CD4-positive, CD25-positive, alpha-beta regulatory T cell (primary cell): Measurements from ENCODE around the gene ABCA2. TPM values are rescaled to one million over a fixed set of nuclear protein-coding genes. Genes with fewer than 3 reads are reported as not detected.

ENCODE experiments used
- ATAC-seq, 2 donors: fragments of 150-1000 bp; cut with Tn5 transposase; one replicate each; pipeline ENCODE4 v1.10.0; 2021; ENCODE audit warnings: low read depth in 2 of 2, moderate number of reproducible peaks in 2 of 2, moderate library complexity in 1 of 2
- DNase-seq, 3 donors: peaks; one replicate each; pipeline versions ENCODE4 v3.0.0 to v3.0.0-alpha.2; 2012 to 2022; ENCODE audit warnings: mixed read lengths in 1 of 3
- H3K27ac ChIP-seq: one replicate; pipeline ENCODE4 v1.7.0; 2013; ENCODE audit warnings: mild to moderate bottlenecking, low read length; ENCODE audit not compliant: insufficient read depth, poor library complexity, severe bottlenecking
- H3K27me3 ChIP-seq: one replicate; pipeline ENCODE4 v1.7.0; 2013; ENCODE audit warnings: low read length; ENCODE audit not compliant: control insufficient read depth, insufficient read depth
- H3K36me3 ChIP-seq: one replicate; pipeline ENCODE4 v1.7.0; 2013; ENCODE audit warnings: mild to moderate bottlenecking, low read length, moderate library complexity; ENCODE audit not compliant: control insufficient read depth, insufficient read depth
- H3K4me1 ChIP-seq: 2 replicates; pipeline ENCODE4 v1.7.0; 2013; ENCODE audit warnings: mild to moderate bottlenecking, low read length; ENCODE audit not compliant: insufficient read depth, control insufficient read depth, poor library complexity, severe bottlenecking
- H3K4me3 ChIP-seq: one replicate; pipeline ENCODE4 v1.7.0; 2013; ENCODE audit warnings: low read depth, mild to moderate bottlenecking, low read length, moderate library complexity
- H3K9me3 ChIP-seq, 2 experiments: 1 replicate in 1 of 2; 2 replicates in 1 of 2; pipeline ENCODE4 v1.7.0; 2013; ENCODE audit warnings: low read length in 2 of 2, mild to moderate bottlenecking in 1 of 2, moderate library complexity in 1 of 2; ENCODE audit not compliant: control insufficient read depth in 2 of 2
- H3K27ac Mint-ChIP-seq, 3 donors: one replicate each; pipeline ENCODE4 v1.8.0; 2020 to 2022; ENCODE audit warnings: mild to moderate bottlenecking in 3 of 3, mixed read lengths in 3 of 3, moderate library complexity in 2 of 3
- H3K27me3 Mint-ChIP-seq: one replicate; pipeline ENCODE4 v1.8.0; 2022; ENCODE audit warnings: mild to moderate bottlenecking, mixed read lengths
- H3K36me3 Mint-ChIP-seq: one replicate; pipeline ENCODE4 v1.8.0; 2020; ENCODE audit warnings: mixed read lengths
- H3K4me1 Mint-ChIP-seq, 4 donors: one replicate each; pipeline ENCODE4 v1.8.0; 2020 to 2022; ENCODE audit warnings: mixed read lengths in 4 of 4, mild to moderate bottlenecking in 1 of 4
- H3K4me3 Mint-ChIP-seq, 4 donors: one replicate each; pipeline ENCODE4 v1.8.0; 2020 to 2022; ENCODE audit warnings: mild to moderate bottlenecking in 4 of 4, mixed read lengths in 4 of 4, moderate library complexity in 3 of 4
- H3K9me3 Mint-ChIP-seq, 7 donors: one replicate each; pipeline ENCODE4 v1.8.0; 2020 to 2022; ENCODE audit warnings: mixed read lengths in 7 of 7, mild to moderate bottlenecking in 3 of 7, moderate library complexity in 2 of 7
- polyA plus RNA-seq, 4 donors: library from polyadenylated mRNA; unstranded; fragments of 300-500 nt; fragmentation: Illumina TruSeq; gene quantifications; one replicate each; pipeline ENCODE4 v1.2.3, GENCODE V29; 2021
- total RNA-seq: library from RNA; stranded (reverse); gene quantifications from one replicate; pipeline ENCODE4 v1.2.3, GENCODE V29; 2022

ABCA2 gene
- total and polyA plus RNA-seq, 5 donors from 2014 or later: 3.8 to 135 (median 4.5) TPM

DNA sequence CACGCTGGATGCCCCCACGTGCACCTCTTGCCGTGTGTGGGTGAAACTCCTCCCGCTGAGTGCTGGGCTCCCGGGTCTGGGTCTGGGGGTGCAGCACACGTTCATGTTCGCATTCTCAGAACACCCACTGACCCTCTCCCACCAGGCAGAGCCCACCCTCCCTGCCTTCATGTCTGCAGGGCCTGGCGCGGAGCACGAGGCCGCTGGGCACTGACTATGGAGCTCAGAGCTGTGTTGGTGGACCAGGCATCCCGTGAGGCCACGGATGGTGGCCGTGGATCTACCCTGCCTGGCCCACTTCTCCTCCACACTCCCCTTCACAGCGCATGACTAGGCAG is 67.1 kb downstream of the ABCA2 start:
- H3K36me3 Mint-ChIP-seq: no peaks in the 10 kb centered on the region
- no peaks in the 10 kb centered on the region for H3K27me3 ChIP-seq
- H3K4me1 ChIP-seq: peaks cover 52% of the 10 kb centered on the region
- peaks cover 0 to 19% (median 9%) of the 10 kb centered on the region in 4 donors for H3K4me1 Mint-ChIP-seq
- DNase-seq: no peak
- no peak overlapping the region for H3K27ac ChIP-seq
- peaks cover 0 to 2% (median 0%) of the 10 kb centered on the region in 7 donors for H3K9me3 Mint-ChIP-seq
- no peak overlapping the region for H3K4me3 ChIP-seq
- H3K27me3 Mint-ChIP-seq: no peaks in the 10 kb centered on the region
- no peak overlapping the region for H3K4me3 Mint-ChIP-seq
- H3K36me3 ChIP-seq: no peaks in the 10 kb centered on the region
- H3K27ac Mint-ChIP-seq: no peak overlapping the region
- no peaks in the 10 kb centered on the region for H3K9me3 ChIP-seq
- no peak for ATAC-seq

DNA sequence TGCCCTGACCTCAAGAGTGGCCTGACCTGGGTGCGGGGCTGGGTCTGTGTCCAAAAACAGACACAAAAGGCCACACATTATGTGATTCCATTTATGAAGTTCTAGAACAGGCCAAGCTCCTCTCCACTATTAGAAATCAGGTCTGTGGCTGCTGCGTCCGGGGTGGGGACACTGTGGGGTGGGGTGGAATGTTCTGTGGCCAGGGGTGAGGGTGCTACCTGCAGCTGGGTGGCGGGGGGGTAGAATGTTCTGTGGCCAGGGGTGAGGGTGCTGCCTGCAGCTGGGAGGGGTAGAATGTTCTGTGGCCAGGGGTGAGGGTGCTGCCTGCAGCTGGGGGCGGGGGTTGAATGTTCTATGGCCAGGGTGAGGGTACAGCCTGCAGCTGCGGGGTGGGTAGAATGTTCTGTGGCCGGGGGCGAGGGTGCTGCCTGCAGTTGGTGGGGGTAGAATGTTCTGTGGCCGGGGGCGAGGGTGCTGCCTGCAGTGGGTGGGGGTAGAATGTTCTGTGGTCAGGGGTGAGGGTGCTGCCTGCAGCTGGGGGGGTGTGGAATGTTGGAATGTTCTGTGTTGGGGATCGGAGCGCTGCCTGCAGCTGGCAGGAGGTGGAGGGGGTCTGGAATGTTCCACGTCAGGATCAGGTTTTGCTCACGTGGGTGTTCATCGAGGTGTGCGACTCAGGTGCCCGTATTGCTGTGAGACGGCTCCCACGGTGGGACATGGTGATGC is 67.7 kb downstream of the ABCA2 start:
- Mint-ChIP-seq H3K27ac (peak overlapping the region in 2 of 3 donors; percentile 72 to 93), H3K4me3 (peak overlapping the region in 3 of 4 donors; percentile 41 to 85 (median 63)), H3K9me3 (peaks cover 0 to 2% (median 0%) of the 10 kb centered on the region in 7 donors), H3K36me3 (no peaks in the 10 kb centered on the region), H3K4me1 (peaks cover 0 to 14% (median 4%) of the 10 kb centered on the region in 4 donors), H3K27me3 (peaks cover under 1% of the 10 kb centered on the region)
- Histone ChIP-seq H3K9me3 (no peaks in the 10 kb centered on the region), H3K36me3 (no peaks in the 10 kb centered on the region), H3K27ac (peak overlapping the region; percentile 15), H3K4me1 (peaks cover 47% of the 10 kb centered on the region), H3K27me3 (no peaks in the 10 kb centered on the region), H3K4me3 (no peak overlapping the region)
- ATAC-seq (peak in 1 of 2 donors; percentile 45), DNase-seq (peak in 1 of 3 donors; percentile 78)

DNA sequence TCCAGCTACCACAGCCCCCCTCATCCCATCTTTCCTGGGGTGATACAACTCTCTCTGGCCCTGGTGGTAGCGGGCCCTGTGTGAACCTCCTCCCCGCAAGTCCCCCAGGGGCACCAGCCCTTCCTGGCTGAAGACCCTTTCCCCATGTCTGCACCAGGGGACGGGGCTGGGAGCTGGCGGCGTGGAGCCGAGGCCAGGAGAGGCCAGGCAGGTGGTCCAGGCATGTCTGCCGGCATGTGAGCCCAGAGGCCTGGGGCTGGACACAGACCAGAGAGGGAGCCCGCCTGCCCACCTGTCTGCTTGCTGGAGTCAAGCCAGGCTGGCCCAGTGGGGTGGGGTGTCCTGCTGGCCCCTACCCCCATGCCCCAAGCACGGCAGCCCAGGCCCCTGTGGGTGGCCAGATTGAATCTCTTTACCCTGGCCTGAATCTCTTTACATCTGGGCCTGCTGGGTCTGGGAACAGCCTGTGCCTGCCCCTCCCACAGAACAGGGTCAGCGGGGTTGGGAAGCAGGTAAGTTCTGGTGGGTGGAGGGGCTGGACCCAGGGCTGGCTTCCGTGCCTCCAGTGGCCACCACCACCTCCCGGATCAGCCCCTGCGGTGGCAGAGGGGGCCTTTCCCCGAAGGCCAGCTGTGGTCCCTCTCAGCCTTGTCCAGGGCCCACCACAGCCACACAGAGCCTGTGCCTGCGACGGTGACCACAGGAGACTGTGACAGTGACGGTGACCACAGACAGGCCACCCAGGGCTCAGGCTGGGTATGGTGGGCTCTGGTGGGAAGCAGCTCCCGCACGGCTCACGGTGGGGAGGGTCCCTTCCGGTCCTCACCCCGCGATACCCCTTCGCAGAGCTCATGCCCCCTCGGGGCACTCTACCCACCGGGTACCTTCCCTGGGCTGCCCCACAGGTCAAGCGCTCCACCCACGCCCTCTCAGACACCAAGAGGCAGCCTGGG is 68.9 kb downstream of the ABCA2 start:
- Histone ChIP-seq H3K9me3 (no peaks in the 10 kb centered on the region), H3K36me3 (no peaks in the 10 kb centered on the region), H3K4me1 (peaks cover 35% of the 10 kb centered on the region), H3K27ac (no peak overlapping the region), H3K27me3 (no peaks in the 10 kb centered on the region), H3K4me3 (no peak overlapping the region)
- Mint-ChIP-seq H3K9me3 (peaks cover 0 to 2% (median 0%) of the 10 kb centered on the region in 7 donors), H3K4me1 (peaks cover 0 to 9% (median 2%) of the 10 kb centered on the region in 4 donors), H3K4me3 (no peak overlapping the region), H3K27me3 (peaks cover 4% of the 10 kb centered on the region), H3K27ac (peak overlapping the region in 1 of 3 donors; percentile 77), H3K36me3 (no peaks in the 10 kb centered on the region)
- no peak for DNase-seq
- no peak for ATAC-seq

GRCh38 chr9:136958473-136958872 is 69.6 kb downstream of the ABCA2 start:
- no peaks in the 10 kb centered on the region for H3K36me3 Mint-ChIP-seq

DNA sequence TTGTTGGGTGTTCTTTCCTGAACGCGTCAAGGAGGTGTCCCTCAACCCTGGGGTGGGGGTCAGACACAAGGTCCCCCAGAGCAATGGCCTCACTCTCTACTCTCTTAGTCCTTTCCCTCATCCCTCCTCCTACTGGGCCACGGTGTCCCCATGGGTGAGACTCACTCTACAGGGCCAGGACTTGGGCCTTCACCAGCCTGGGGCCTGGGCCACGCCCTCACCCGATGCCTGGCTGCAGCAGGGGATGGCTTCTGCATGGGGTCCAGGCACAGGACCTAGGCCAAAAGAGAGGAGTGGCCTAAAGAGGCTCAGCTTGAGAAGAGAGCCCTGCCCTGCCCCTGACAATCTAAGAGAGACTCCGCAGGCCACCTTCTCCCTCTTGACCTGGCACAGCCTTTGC is 70.1 kb downstream of the ABCA2 start:
- no peaks in the 10 kb centered on the region for H3K36me3 ChIP-seq
- Mint-ChIP-seq H3K36me3 (no peaks in the 10 kb centered on the region), H3K4me3 (no peak overlapping the region), H3K9me3 (peaks cover 0 to 2% (median 0%) of the 10 kb centered on the region in 7 donors), H3K27ac (no peak overlapping the region), H3K27me3 (peaks cover 4% of the 10 kb centered on the region), H3K4me1 (peaks cover 0 to 5% (median 2%) of the 10 kb centered on the region in 4 donors)
- H3K27ac ChIP-seq: no peak overlapping the region
- DNase-seq (no peak), ATAC-seq (no peak)
- H3K4me3 ChIP-seq: no peak overlapping the region
- no peaks in the 10 kb centered on the region for H3K9me3 ChIP-seq
- H3K27me3 ChIP-seq: no peaks in the 10 kb centered on the region
- H3K4me1 ChIP-seq: peaks cover 34% of the 10 kb centered on the region

More at GRCh38 chr9:136958473-136958872, 69.6 kb downstream of the ABCA2 start:
- Mint-ChIP-seq H3K27me3 (peaks cover 4% of the 10 kb centered on the region), H3K4me1 (peaks cover 0 to 9% (median 2%) of the 10 kb centered on the region in 4 donors), H3K27ac (no peak overlapping the region), H3K9me3 (peaks cover 0 to 2% (median 0%) of the 10 kb centered on the region in 7 donors), H3K4me3 (no peak overlapping the region)
- H3K9me3 ChIP-seq: no peaks in the 10 kb centered on the region
- H3K4me1 ChIP-seq: peaks cover 34% of the 10 kb centered on the region
- no peaks in the 10 kb centered on the region for H3K36me3 ChIP-seq
- no peak overlapping the region for H3K27ac ChIP-seq
- no peaks in the 10 kb centered on the region for H3K27me3 ChIP-seq
- no peak overlapping the region for H3K4me3 ChIP-seq
- DNase-seq: no peak
- ATAC-seq: no peak

GRCh38 chr9:136957461-136957860 is 70.6 kb downstream of the ABCA2 start:
- Histone ChIP-seq H3K27ac (no peak overlapping the region), H3K36me3 (no peaks in the 10 kb centered on the region), H3K4me3 (no peak overlapping the region), H3K4me1 (peaks cover 30% of the 10 kb centered on the region), H3K9me3 (no peaks in the 10 kb centered on the region), H3K27me3 (no peaks in the 10 kb centered on the region)
- H3K36me3 Mint-ChIP-seq: no peaks in the 10 kb centered on the region
- peaks cover 4% of the 10 kb centered on the region for H3K27me3 Mint-ChIP-seq
- no peak overlapping the region for H3K27ac Mint-ChIP-seq
- peaks cover 0 to 2% (median 0%) of the 10 kb centered on the region in 7 donors for H3K9me3 Mint-ChIP-seq
- H3K4me3 Mint-ChIP-seq: no peak overlapping the region
- no peak for ATAC-seq
- peaks cover 0 to 5% (median 0%) of the 10 kb centered on the region in 4 donors for H3K4me1 Mint-ChIP-seq
- no peak for DNase-seq
